ENCODE measurements around the gene RBM19. TPM values are rescaled to one million over a fixed set of nuclear protein-coding genes. Genes with fewer than 3 reads are reported as not detected.
"Not testable (repeated sequence)": the region's sequence is repeated elsewhere in the genome, so short reads cannot be mapped to it uniquely, and the experiment has no call there.

The RBM19 gene
- total RNA-seq, 1 experiment from 2014 or later: 29.2 TPM

- BruUV-seq (replicated peaks): no TSS peak
- TF ChIP-seq CTCF (IDR thresholded peaks at IDR 0.05; ENCODE audit: unreplicated experiment): no peak
- ChIA-PET CTCF (no interaction called here), POLR2A (no interaction called here)
- Mint-ChIP-seq H3K27ac (ENCODE audit: low read depth, unreplicated experiment) (no peak overlapping the region), H3K27me3 (ENCODE audit: insufficient read depth, unreplicated experiment) (no peaks in the 10 kb centered on the region), H3K9me3 (ENCODE audit: unreplicated experiment) (peaks cover 6% of the 10 kb centered on the region), H3K36me3 (ENCODE audit: insufficient read depth, unreplicated experiment) (peaks cover 34% of the 10 kb centered on the region), H3K4me3 (ENCODE audit: unreplicated experiment) (no peak overlapping the region), H3K4me1 (ENCODE audit: insufficient read depth, unreplicated experiment) (no peaks in the 10 kb centered on the region)
- DNase-seq (ENCODE audit: unreplicated experiment): no peak
- intact Hi-C loops (cut with micrococcal nuclease): no loop called here
Observed at GRCh38 chr12:113906411-113907200, 59.5 kb downstream of the RBM19 start.

GRCh38 chr12:113905829-113906228, 60.3 kb downstream of the RBM19 start:
- Mint-ChIP-seq H3K4me3 (ENCODE audit: unreplicated experiment) (no peak overlapping the region), H3K4me1 (ENCODE audit: insufficient read depth, unreplicated experiment) (no peaks in the 10 kb centered on the region), H3K36me3 (ENCODE audit: insufficient read depth, unreplicated experiment) (peaks cover 34% of the 10 kb centered on the region), H3K27me3 (ENCODE audit: insufficient read depth, unreplicated experiment) (no peaks in the 10 kb centered on the region), H3K27ac (ENCODE audit: low read depth, unreplicated experiment) (no peak overlapping the region), H3K9me3 (ENCODE audit: unreplicated experiment) (peaks cover 6% of the 10 kb centered on the region)
- ChIA-PET CTCF (interaction anchor here (0.6 kb wide), 1 partner anchor 83 kb away, joined by 5 read pairs; no protein-coding TSS in a partner anchor), POLR2A (no interaction called here)
- BruUV-seq (replicated peaks): no TSS peak
- no peak for DNase-seq (ENCODE audit: unreplicated experiment)
- TF ChIP-seq CTCF (IDR thresholded peaks at IDR 0.05; ENCODE audit: unreplicated experiment): no peak
- intact Hi-C loops (cut with micrococcal nuclease): no loop called here

- POLR2A ChIA-PET: interaction anchor here (0.6 kb wide), 1 partner anchor 1900 kb away, joined by 3 read pairs; no protein-coding TSS in a partner anchor
- intact Hi-C loops (cut with micrococcal nuclease): no loop called here
- no peak for DNase-seq (ENCODE audit: unreplicated experiment)
- Mint-ChIP-seq H3K27me3 (ENCODE audit: insufficient read depth, unreplicated experiment) (no peaks in the 10 kb centered on the region), H3K36me3 (ENCODE audit: insufficient read depth, unreplicated experiment) (peaks cover 17% of the 10 kb centered on the region), H3K27ac (ENCODE audit: low read depth, unreplicated experiment) (no peak overlapping the region), H3K9me3 (ENCODE audit: unreplicated experiment) (peaks cover 6% of the 10 kb centered on the region), H3K4me3 (ENCODE audit: unreplicated experiment) (no peak overlapping the region), H3K4me1 (ENCODE audit: insufficient read depth, unreplicated experiment) (no peaks in the 10 kb centered on the region)
- no peak for TF ChIP-seq CTCF (IDR thresholded peaks at IDR 0.05; ENCODE audit: unreplicated experiment)
- BruUV-seq (replicated peaks): no TSS peak
- CTCF ChIA-PET: interaction anchor here (0.8 kb wide), 1 partner anchor 10 kb away, joined by 6 read pairs; no protein-coding TSS in a partner anchor
Observed at GRCh38 chr12:113903381-113903863, 62.7 kb downstream of the RBM19 start.

- H3K27me3 Mint-ChIP-seq (ENCODE audit: insufficient read depth, unreplicated experiment); BruUV-seq (replicated peaks); H3K27ac Mint-ChIP-seq (ENCODE audit: low read depth, unreplicated experiment); H3K4me1 Mint-ChIP-seq (ENCODE audit: insufficient read depth, unreplicated experiment); intact Hi-C loops (cut with micrococcal nuclease); H3K4me3 Mint-ChIP-seq (ENCODE audit: unreplicated experiment); H3K9me3 Mint-ChIP-seq (ENCODE audit: unreplicated experiment); DNase-seq (ENCODE audit: unreplicated experiment); POLR2A ChIA-PET: not testable (repeated sequence)
- peaks cover 21% of the 10 kb centered on the region for H3K36me3 Mint-ChIP-seq (ENCODE audit: insufficient read depth, unreplicated experiment)
- CTCF ChIA-PET: interaction anchor here (0.9 kb wide), 1 partner anchor 8 kb away, joined by 4 read pairs; no protein-coding TSS in a partner anchor
Observed at GRCh38 chr12:113901319-113901718, 64.8 kb downstream of the RBM19 start.
